ENCODE results near the gene AR.

AR gene

DNA sequence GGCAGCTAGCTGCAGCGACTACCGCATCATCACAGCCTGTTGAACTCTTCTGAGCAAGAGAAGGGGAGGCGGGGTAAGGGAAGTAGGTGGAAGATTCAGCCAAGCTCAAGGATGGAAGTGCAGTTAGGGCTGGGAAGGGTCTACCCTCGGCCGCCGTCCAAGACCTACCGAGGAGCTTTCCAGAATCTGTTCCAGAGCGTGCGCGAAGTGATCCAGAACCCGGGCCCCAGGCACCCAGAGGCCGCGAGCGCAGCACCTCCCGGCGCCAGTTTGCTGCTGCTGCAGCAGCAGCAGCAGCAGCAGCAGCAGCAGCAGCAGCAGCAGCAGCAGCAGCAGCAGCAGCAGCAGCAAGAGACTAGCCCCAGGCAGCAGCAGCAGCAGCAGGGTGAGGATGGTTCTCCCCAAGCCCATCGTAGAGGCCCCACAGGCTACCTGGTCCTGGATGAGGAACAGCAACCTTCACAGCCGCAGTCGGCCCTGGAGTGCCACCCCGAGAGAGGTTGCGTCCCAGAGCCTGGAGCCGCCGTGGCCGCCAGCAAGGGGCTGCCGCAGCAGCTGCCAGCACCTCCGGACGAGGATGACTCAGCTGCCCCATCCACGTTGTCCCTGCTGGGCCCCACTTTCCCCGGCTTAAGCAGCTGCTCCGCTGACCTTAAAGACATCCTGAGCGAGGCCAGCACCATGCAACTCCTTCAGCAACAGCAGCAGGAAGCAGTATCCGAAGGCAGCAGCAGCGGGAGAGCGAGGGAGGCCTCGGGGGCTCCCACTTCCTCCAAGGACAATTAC is 1.4 kb downstream of the AR start:
- DNase-seq (ENCODE audit: low read depth in 2 of 2), result peak; percentile 25 to 54
- H3K4me3 ChIP-seq (replicated peaks in 1 of 2; ENCODE audit: low read depth in 2 of 2, low read length in 2 of 2), result peak overlapping the region; percentile 17 to 59
- TF ChIP-seq, protein P1, sequence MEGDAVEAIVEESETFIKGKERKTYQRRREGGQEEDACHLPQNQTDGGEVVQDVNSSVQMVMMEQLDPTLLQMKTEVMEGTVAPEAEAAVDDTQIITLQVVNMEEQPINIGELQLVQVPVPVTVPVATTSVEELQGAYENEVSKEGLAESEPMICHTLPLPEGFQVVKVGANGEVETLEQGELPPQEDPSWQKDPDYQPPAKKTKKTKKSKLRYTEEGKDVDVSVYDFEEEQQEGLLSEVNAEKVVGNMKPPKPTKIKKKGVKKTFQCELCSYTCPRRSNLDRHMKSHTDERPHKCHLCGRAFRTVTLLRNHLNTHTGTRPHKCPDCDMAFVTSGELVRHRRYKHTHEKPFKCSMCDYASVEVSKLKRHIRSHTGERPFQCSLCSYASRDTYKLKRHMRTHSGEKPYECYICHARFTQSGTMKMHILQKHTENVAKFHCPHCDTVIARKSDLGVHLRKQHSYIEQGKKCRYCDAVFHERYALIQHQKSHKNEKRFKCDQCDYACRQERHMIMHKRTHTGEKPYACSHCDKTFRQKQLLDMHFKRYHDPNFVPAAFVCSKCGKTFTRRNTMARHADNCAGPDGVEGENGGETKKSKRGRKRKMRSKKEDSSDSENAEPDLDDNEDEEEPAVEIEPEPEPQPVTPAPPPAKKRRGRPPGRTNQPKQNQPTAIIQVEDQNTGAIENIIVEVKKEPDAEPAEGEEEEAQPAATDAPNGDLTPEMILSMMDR (IDR thresholded peaks at IDR 0.05; ENCODE audit: low read depth, low read length), result no peak

DNA sequence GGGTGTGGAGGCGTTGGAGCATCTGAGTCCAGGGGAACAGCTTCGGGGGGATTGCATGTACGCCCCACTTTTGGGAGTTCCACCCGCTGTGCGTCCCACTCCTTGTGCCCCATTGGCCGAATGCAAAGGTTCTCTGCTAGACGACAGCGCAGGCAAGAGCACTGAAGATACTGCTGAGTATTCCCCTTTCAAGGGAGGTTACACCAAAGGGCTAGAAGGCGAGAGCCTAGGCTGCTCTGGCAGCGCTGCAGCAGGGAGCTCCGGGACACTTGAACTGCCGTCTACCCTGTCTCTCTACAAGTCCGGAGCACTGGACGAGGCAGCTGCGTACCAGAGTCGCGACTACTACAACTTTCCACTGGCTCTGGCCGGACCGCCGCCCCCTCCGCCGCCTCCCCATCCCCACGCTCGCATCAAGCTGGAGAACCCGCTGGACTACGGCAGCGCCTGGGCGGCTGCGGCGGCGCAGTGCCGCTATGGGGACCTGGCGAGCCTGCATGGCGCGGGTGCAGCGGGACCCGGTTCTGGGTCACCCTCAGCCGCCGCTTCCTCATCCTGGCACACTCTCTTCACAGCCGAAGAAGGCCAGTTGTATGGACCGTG is 2.2 kb downstream of the AR start:
- peak overlapping the region; percentile 17 to 59 for H3K4me3 ChIP-seq (replicated peaks in 1 of 2; ENCODE audit: low read depth in 2 of 2, low read length in 2 of 2)
- DNase-seq (ENCODE audit: low read depth in 2 of 2), result peak in 1 of 2 donors; percentile 17
- TF ChIP-seq, protein P1 (IDR thresholded peaks at IDR 0.05; ENCODE audit: low read depth, low read length), result no peak

DNA sequence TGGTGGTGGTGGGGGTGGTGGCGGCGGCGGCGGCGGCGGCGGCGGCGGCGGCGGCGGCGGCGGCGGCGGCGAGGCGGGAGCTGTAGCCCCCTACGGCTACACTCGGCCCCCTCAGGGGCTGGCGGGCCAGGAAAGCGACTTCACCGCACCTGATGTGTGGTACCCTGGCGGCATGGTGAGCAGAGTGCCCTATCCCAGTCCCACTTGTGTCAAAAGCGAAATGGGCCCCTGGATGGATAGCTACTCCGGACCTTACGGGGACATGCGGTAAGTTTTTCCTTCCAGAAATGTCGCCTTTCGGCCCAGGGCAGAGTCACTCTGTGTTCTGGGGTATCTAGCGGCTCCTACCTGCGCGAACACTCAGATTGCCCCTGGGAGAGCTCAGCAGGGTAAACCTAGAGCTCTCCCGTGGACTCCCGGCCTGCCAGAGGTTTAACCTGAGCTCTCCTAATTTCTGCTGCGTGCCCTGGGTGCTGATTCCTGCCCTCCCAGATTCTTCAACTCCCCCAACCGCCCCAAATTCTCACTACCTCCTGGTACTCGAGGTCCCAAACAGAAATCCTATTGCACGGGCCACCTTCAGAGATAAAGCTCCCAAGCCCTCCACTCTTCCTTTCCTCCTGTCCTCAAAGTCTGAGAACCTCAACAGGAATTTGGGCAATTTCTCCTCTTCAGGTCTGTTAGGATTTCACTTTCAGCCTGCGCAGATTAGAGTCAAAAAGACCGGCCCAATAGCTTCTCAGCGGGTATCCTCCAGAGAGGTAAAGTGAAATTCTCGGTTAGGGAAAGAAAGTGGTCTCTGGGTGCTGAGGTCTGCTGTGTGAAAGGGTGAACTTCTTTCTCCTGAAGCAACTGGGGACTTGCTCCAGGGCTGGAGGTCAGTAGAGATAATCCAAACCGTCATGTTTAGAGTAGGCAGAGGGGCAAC is 2.9 kb downstream of the AR start:
- no peak for DNase-seq (ENCODE audit: low read depth in 2 of 2)
- peak overlapping the region; percentile 44 to 59 for H3K4me3 ChIP-seq (replicated peaks in 1 of 2; ENCODE audit: low read depth in 2 of 2, low read length in 2 of 2)
- TF ChIP-seq, protein P1 (IDR thresholded peaks at IDR 0.05; ENCODE audit: low read depth, low read length), result no peak

DNA sequence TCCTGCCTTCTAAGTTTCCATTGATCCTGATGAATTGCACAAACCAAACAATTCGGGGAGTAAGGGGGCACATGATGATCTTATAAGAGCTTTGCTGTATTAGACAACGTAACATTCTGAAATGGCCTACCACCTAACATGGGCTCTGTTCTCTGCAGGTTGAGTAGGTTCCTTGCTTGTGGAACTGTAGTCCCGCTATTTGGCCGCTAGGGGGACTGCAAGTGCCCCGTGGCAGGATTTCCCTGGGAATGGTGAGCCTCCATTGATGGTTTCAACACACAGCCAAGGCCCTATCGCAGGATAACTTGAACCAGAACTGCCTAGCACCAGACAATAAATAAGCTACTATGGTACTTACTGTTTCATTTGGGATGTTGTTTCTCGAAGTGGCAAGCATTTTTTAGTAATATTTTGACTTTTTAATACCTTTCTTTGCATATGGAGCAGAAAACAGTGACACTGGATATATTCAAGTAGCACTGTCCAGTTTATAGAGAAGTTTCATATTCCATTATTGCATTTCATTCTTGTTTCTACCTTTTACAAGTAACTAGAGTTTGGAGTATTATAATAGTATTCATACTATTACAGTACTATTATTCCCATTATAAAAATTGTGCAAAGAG is 11.9 kb downstream of the AR start:
- no peak overlapping the region for H3K4me3 ChIP-seq (replicated peaks in 1 of 2; ENCODE audit: low read depth in 2 of 2, low read length in 2 of 2)
- DNase-seq (ENCODE audit: low read depth in 2 of 2), result peak; percentile 57 to 62
- TF ChIP-seq, protein P1 (IDR thresholded peaks at IDR 0.05; ENCODE audit: low read depth, low read length), result peak; percentile 83

DNA sequence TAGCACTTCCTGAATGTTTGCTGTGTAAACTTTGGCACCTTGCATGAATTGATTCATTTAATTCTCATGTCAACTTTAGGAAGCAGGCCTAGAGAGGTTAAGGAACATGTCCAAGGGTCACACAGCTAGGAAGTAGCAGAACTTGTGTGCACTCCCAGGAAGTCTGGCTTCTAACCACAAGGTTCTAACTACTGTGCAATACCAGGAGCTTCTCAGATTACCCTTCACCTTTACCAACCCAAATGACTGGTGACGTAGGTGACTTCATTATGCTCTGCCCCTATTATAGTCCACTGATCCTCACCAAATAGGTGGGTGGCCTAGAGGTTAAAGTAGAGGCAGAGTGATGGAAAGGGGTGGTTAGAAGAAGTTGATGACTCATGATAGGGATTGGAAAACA is 14.4 kb downstream of the AR start:
- DNase-seq (ENCODE audit: low read depth in 2 of 2), result no peak
- TF ChIP-seq, protein P1 (IDR thresholded peaks at IDR 0.05; ENCODE audit: low read depth, low read length), result no peak
- no peak overlapping the region for H3K4me3 ChIP-seq (replicated peaks in 1 of 2; ENCODE audit: low read depth in 2 of 2, low read length in 2 of 2)
